Cardiac ventricle fibroblast (primary cell): ENCODE results near the gene PANX2. TPM values are rescaled to one million over a fixed set of nuclear protein-coding genes. Genes with fewer than 3 reads are reported as not detected.

Experiments
- total RNA-seq: library from RNA; depleted of rRNA; stranded (reverse); fragments of >200 nt; gene quantifications from 2 replicates; pipeline ENCODE4 v1.2.3, GENCODE V29; 2015

PANX2 gene, protein sequence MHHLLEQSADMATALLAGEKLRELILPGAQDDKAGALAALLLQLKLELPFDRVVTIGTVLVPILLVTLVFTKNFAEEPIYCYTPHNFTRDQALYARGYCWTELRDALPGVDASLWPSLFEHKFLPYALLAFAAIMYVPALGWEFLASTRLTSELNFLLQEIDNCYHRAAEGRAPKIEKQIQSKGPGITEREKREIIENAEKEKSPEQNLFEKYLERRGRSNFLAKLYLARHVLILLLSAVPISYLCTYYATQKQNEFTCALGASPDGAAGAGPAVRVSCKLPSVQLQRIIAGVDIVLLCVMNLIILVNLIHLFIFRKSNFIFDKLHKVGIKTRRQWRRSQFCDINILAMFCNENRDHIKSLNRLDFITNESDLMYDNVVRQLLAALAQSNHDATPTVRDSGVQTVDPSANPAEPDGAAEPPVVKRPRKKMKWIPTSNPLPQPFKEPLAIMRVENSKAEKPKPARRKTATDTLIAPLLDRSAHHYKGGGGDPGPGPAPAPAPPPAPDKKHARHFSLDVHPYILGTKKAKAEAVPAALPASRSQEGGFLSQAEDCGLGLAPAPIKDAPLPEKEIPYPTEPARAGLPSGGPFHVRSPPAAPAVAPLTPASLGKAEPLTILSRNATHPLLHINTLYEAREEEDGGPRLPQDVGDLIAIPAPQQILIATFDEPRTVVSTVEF
- 2.6 and 2.7 TPM in 2 replicates for total RNA-seq

DNA sequence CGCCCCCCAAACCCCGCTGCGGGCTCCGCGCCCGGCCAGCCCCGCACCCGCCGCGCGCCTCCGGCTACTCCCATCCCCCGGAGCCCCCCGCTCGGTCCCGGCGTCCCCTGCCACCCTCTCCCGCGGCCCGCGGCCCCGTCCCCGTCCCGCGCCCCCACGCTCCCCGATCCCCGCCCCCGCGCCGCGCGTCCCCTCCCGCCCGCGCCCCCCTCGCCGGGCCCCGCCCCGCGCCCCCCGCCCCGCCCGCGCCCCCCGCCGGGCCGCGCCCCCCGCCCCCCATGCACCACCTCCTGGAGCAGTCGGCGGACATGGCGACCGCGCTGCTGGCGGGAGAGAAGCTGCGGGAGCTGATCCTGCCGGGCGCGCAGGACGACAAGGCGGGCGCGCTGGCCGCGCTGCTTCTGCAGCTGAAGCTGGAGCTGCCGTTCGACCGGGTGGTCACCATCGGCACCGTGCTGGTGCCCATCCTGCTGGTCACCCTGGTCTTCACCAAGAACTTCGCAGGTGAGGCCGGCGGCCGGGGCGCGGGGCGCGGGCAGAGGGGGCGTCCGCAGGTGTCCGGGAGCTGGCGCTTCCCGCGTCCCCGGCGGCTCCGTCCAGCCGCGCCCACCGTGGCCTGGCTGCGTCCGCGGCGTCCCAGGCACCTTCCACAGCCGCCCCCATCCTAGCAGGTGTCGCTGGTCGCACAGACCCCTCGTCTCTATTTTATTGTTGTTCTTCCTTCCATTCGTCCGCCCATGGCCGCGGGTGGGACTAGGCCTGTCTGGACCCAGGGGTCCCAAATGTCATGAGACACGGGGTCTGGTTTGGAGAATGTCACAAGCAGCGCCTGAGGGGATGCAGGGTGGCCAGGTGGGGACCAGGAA is at the start of gene PANX2:
TSS of gene PANX2 (plus strand) at position 279 of the 866 bp plus-strand sequence. CDS start at position 279, 0 bp downstream.

GRCh38 chr22:50185375-50186087 is 15.0 kb downstream of the PANX2 start, which contains the start of gene TRABD:
TRABD (plus strand) TSS chr22:50185913; CDS start chr22:50193061, 7,148 bp downstream.

DNA sequence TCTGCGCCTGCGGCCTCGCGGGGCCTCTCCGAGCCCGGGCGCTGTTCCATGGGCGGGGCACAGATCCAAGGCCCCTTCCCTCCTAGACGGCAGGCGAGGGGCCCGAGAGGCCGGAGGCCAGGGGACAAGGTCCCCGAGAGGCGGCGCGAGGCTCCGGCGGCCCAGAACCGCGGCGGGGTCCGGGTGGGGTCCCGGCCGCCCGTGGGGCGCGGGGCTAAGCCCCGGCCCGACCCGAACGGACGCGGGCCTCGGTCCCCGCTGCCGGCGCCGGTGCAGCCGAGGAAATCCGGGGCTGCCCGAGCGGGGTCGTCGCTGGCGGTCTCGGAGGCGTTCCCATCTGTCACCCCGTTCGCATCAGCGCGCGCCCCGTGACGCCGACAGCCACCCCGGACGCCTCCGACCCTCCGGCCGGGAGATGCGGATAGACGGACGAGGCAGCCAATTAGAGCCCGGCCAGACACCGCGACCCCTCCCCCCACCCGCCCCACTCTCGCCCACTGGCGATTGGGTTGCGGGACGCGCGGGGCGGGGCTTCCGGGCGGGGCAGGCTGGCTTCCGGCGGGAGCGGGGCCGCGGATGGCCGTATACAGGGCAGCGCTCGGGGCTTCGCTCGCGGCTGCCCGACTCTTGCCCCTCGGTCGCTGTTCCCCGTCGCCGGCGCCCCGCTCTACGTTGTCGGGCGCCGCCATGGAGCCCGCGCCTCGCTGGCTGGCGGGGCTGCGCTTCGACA is 30.1 kb downstream of the PANX2 start, which contains the start of gene SELENOO:
TSS of gene SELENOO (plus strand) at position 551 of the 730 bp plus-strand sequence. CDS start at position 577, 26 bp downstream.

Other genes with a start within 250 kb of the PANX2 start
- 24.8 and 26.5 TPM in 2 replicates for gene PIM3, start 210.0 kb upstream of the PANX2 start, total RNA-seq
- not detected in 2 replicates for gene IL17REL, start 158.0 kb upstream of the PANX2 start, total RNA-seq
- gene TTLL8, start 112.4 kb upstream of the PANX2 start, total RNA-seq, result not detected in 2 replicates
- gene MLC1, start 85.3 kb upstream of the PANX2 start, total RNA-seq, result 0.54 and 0.87 TPM in 2 replicates
- gene MOV10L1, start 80.7 kb upstream of the PANX2 start, total RNA-seq, result 0.39 and 0.56 TPM in 2 replicates
- 19.4 and 22.1 TPM in 2 replicates for gene TRABD, start 15.2 kb downstream of the PANX2 start, total RNA-seq
- gene SELENOO, start 30.3 kb downstream of the PANX2 start, total RNA-seq, result 18.1 and 21.4 TPM in 2 replicates
- gene TUBGCP6, start 74.3 kb downstream of the PANX2 start, total RNA-seq, result 16.3 and 17.3 TPM in 2 replicates
- gene HDAC10, start 80.5 kb downstream of the PANX2 start, total RNA-seq, result 29.0 and 29.2 TPM in 2 replicates
- gene MAPK12, start 91.0 kb downstream of the PANX2 start, total RNA-seq, result 24.5 and 31.3 TPM in 2 replicates
- 8.3 and 12.4 TPM in 2 replicates for gene MAPK11, start 99.6 kb downstream of the PANX2 start, total RNA-seq
- 211 and 212 TPM in 2 replicates for gene PLXNB2, start 136.9 kb downstream of the PANX2 start, total RNA-seq
- gene DENND6B, start 156.3 kb downstream of the PANX2 start, total RNA-seq, result 1.1 and 1.4 TPM in 2 replicates
- 31.6 and 39.3 TPM in 2 replicates for gene PPP6R2, start 172.6 kb downstream of the PANX2 start, total RNA-seq